GM13977 (cell line): ENCODE data around the gene DNAJC11.

Experiments used
- DNase-seq: peaks from one replicate; pipeline ENCODE4 v3.0.0; 2012; ENCODE audit warnings: low spot score
- CTCF ChIP-seq: IDR thresholded peaks from 2 replicates; pipeline ENCODE4 v1.5.1; 2012; ENCODE audit warnings: mild to moderate bottlenecking, control low read depth; ENCODE audit not compliant: insufficient read depth; ENCODE audit errors: extremely low read depth, missing control alignments
- in situ Hi-C: fragments of 300-500 bp; cut with MboI; formaldehyde crosslinking; loops from one replicate; pipeline ENCODE4 v1.12.0; 2022; ENCODE audit warnings: low sequenced_read_pairs, low pct_unique_long_range_greater_than_20kb, mixed read lengths, inconsistent platforms; ENCODE audit not compliant: unreplicated experiment

DNAJC11 gene

GRCh38 chr1:6622396-6623152 is 79.0 kb downstream of the DNAJC11 start:
- TF ChIP-seq CTCF = no peak
- no peak for DNase-seq
- in situ Hi-C loops = no loop called here

- in situ Hi-C loops = no loop called here
- DNase-seq = no peak
- TF ChIP-seq CTCF = no peak
These were observed 79.9 kb downstream of the DNAJC11 start for GRCh38 chr1:6621429-6622391.

- no peak for DNase-seq
- in situ Hi-C loops = no loop called here
- no peak for TF ChIP-seq CTCF
These were observed 82.6 kb downstream of the DNAJC11 start for GRCh38 chr1:6619045-6619444.

GRCh38 chr1:6614929-6615785 is 86.5 kb downstream of the DNAJC11 start:
- TF ChIP-seq CTCF = no peak
- peak; percentile 65 for DNase-seq
- in situ Hi-C loops = no loop called here

GRCh38 chr1:6614019-6614928 is 87.3 kb downstream of the DNAJC11 start:
- peak; percentile 94 for DNase-seq
- no peak for TF ChIP-seq CTCF
- in situ Hi-C loops = no loop called here
